Stomach (tissue), 9 donors: ENCODE results near the gene LRRC7. TPM values are rescaled to one million over a fixed set of nuclear protein-coding genes. Genes with fewer than 3 reads are reported as not detected.
"Not testable (repeated sequence)": the region's sequence is repeated elsewhere in the genome, so short reads cannot be mapped to it uniquely, and the experiment has no call there.

Experiments used
- DNase-seq, 2 donors: peaks; one replicate each; pipeline versions ENCODE4 v3.0.0 to v3.0.0-alpha.2; 2013 to 2019
- H3K27ac ChIP-seq, 5 donors: fragments of 200-600 bp in 4 of 5; sonication (generic) in 4 of 5; one replicate each; pipeline ENCODE4 v1.5.1; 2013 to 2019; ENCODE audit warnings: mild to moderate bottlenecking in 1 of 5, moderate library complexity in 1 of 5
- H3K27me3 ChIP-seq, 3 donors: fragments of 200-600 bp; sonication (generic); one replicate each; pipeline ENCODE4 v1.5.1; 2017 to 2019; ENCODE audit warnings: mixed run types in 1 of 3
- H3K36me3 ChIP-seq, 4 donors: fragments of 200-600 bp; sonication (generic); 1 replicate in 3 of 4; 2 replicates in 1 of 4; pipeline ENCODE4 v1.5.1; 2016 to 2019
- H3K4me1 ChIP-seq, 4 donors: fragments of 200-600 bp; sonication (generic); one replicate each; pipeline ENCODE4 v1.5.1; 2016 to 2019
- H3K4me3 ChIP-seq, 4 donors: fragments of 200-600 bp; sonication (generic) in 3 of 4; one replicate each; pipeline ENCODE4 v1.5.1; 2016 to 2019; ENCODE audit warnings: mild to moderate bottlenecking in 1 of 4
- H3K9me3 ChIP-seq, 4 donors: fragments of 200-600 bp; sonication (generic); one replicate each; pipeline ENCODE4 v1.5.1; 2016 to 2019
- CTCF ChIP-seq, 7 experiments: fragments of 450-650 bp in 4 of 7; fragments of 200-600 bp in 3 of 7; sonication (generic) in 3 of 7; IDR thresholded peaks; one replicate each; pipeline ENCODE4 v1.5.1; 2016 to 2019; ENCODE audit warnings: antibody characterized with exemption in 7 of 7, control low read depth in 2 of 7, mild to moderate bottlenecking in 1 of 7
- EP300 ChIP-seq: sonication (generic); formaldehyde crosslinking; IDR thresholded peaks from one replicate; pipeline ENCODE4 v1.6.1; 2017; ENCODE audit warnings: antibody characterized with exemption
- POLR2A ChIP-seq, 4 donors: fragments of 450-650 bp; IDR thresholded peaks; one replicate each; pipeline ENCODE4 v1.6.1; 2016; ENCODE audit warnings: antibody characterized with exemption in 4 of 4, control low read depth in 2 of 4, mild to moderate bottlenecking in 1 of 4, moderate library complexity in 1 of 4
- POLR2AphosphoS5 ChIP-seq, 3 donors: sonication (generic); formaldehyde crosslinking; IDR thresholded peaks; one replicate each; pipeline ENCODE4 v1.6.1; 2016; ENCODE audit warnings: antibody characterized with exemption in 3 of 3
- WGBS, 5 donors: extraction: QIAGEN DNeasy Blood & Tissue Kit in 3 of 5; methylation state at CpG; one replicate each; pipeline versions ENCODE4 v1.1.5 to v1.1.7; 2013 to 2018; 5-methylcytosine and 5-hydroxymethylcytosine counted together
- intact Hi-C: fragments of 100-400 bp; cut with DNase I; formaldehyde crosslinking; loops from one replicate; pipeline ENCODE4 v1.15.1; 2023; ENCODE audit warnings: low total_unique reads
- polyA plus RNA-seq, 3 donors: library from polyadenylated mRNA; stranded (reverse); fragments of 200-250 nt; gene quantifications; one replicate each; pipeline ENCODE4 v1.2.3, GENCODE V29; 2013
- total RNA-seq, 5 donors: library from RNA; depleted of rRNA; stranded (reverse); fragments of >200 nt; gene quantifications; one replicate each; pipeline versions ENCODE4 v1.1.0 to v1.2.3, GENCODE V29; 2014 to 2016
- donor health status: healthy with polysubstance abuse.
- donor health status: Bipolar disorder and iron deficiency.
- donor health status: healthy.

The LRRC7 gene
- total and polyA plus RNA-seq, 8 donors: 0.06 to 22.4 (median 0.31) TPM; not detected in 1

GRCh38 chr1:69919922-69920273, 352.2 kb downstream of the LRRC7 start:
- intact Hi-C loops: no loop called here
- no peak for DNase-seq
- Histone ChIP-seq H3K27me3 (no peaks in the 10 kb centered on the region), H3K27ac (no peak overlapping the region), H3K4me3 (no peak overlapping the region), H3K4me1 (peaks cover 0 to 4% (median 0%) of the 10 kb centered on the region in 4 donors), H3K36me3 (no peaks in the 10 kb centered on the region), H3K9me3 (peaks cover 0 to 9% (median 3%) of the 10 kb centered on the region in 4 donors)
- 81 to 93% (median 84%) methylated on average over 3 to 6 of the region's 6 CpGs for WGBS, 5 donors
- TF ChIP-seq POLR2A (IDR thresholded peaks at IDR 0.05): no peak

GRCh38 chr1:69920426-69920825, 352.7 kb downstream of the LRRC7 start:
- Histone ChIP-seq H3K4me3 (no peak overlapping the region), H3K27ac (no peak overlapping the region), H3K36me3 (no peaks in the 10 kb centered on the region), H3K4me1 (no peaks in the 10 kb centered on the region), H3K27me3 (no peaks in the 10 kb centered on the region), H3K9me3 (peaks cover 0 to 9% (median 3%) of the 10 kb centered on the region in 4 donors)
- TF ChIP-seq EP300: no peak
- TF ChIP-seq CTCF (IDR thresholded peaks at IDR 0.05): no peak
- no peak for TF ChIP-seq POLR2AphosphoS5 (IDR thresholded peaks at IDR 0.05)
- no peak for TF ChIP-seq POLR2A (IDR thresholded peaks at IDR 0.05)
- WGBS, 5 donors: 73 to 92% (median 84%) methylated on average over 1 of the region's 1 CpG
- intact Hi-C loops: no loop called here
- DNase-seq: peak in 1 of 2 donors; percentile 9

- DNase-seq: no peak
- H3K9me3 ChIP-seq: peaks cover 0 to 9% (median 3%) of the 10 kb centered on the region in 4 donors
- intact Hi-C loops: no loop called here
Observed at GRCh38 chr1:69921486-69921885, 353.8 kb downstream of the LRRC7 start.

GRCh38 chr1:69928234-69928633, 360.5 kb downstream of the LRRC7 start:
- DNase-seq, H3K4me1 ChIP-seq, H3K9me3 ChIP-seq, H3K27ac ChIP-seq, intact Hi-C loops, H3K4me3 ChIP-seq, H3K27me3 ChIP-seq, H3K36me3 ChIP-seq: not testable (repeated sequence)
- 68 to 90% (median 84%) methylated on average over 9 to 14 of the region's 14 CpGs for WGBS, 5 donors

More at GRCh38 chr1:69921486-69921885, 353.8 kb downstream of the LRRC7 start:
- H3K4me3 ChIP-seq: no peak overlapping the region
- H3K36me3 ChIP-seq: no peaks in the 10 kb centered on the region
- no peak overlapping the region for H3K27ac ChIP-seq
- no peaks in the 10 kb centered on the region for H3K4me1 ChIP-seq
- no peak for TF ChIP-seq EP300
- no peak for TF ChIP-seq CTCF (IDR thresholded peaks at IDR 0.05)
- no peak for TF ChIP-seq POLR2A (IDR thresholded peaks at IDR 0.05)
- TF ChIP-seq POLR2AphosphoS5 (IDR thresholded peaks at IDR 0.05): no peak
- H3K27me3 ChIP-seq: no peaks in the 10 kb centered on the region

GRCh38 chr1:69929308-69930057, 361.8 kb downstream of the LRRC7 start:
- Histone ChIP-seq H3K4me1 (no peaks in the 10 kb centered on the region), H3K27ac (no peak overlapping the region), H3K9me3 (no peaks in the 10 kb centered on the region), H3K4me3 (no peak overlapping the region), H3K36me3 (no peaks in the 10 kb centered on the region), H3K27me3 (no peaks in the 10 kb centered on the region)
- TF ChIP-seq POLR2AphosphoS5 (IDR thresholded peaks at IDR 0.05) (no peak), CTCF (IDR thresholded peaks at IDR 0.05) (no peak), POLR2A (IDR thresholded peaks at IDR 0.05) (no peak), EP300 (no peak)
- no peak for DNase-seq
- WGBS, 5 donors: 75 to 86% (median 79%) methylated on average over 2 of the region's 2 CpGs
- intact Hi-C loops: no loop called here
